Cardiac ventricle fibroblast (primary cell): ENCODE data around the gene SLC25A24. TPM values are rescaled to one million over a fixed set of nuclear protein-coding genes. Genes with fewer than 3 reads are reported as not detected.

Experiments
- total RNA-seq: library from RNA; depleted of rRNA; stranded (reverse); fragments of >200 nt; gene quantifications from 2 replicates; pipeline ENCODE4 v1.2.3, GENCODE V29; 2015

The SLC25A24 gene
- 18.7 and 23.1 TPM in 2 replicates for total RNA-seq

DNA sequence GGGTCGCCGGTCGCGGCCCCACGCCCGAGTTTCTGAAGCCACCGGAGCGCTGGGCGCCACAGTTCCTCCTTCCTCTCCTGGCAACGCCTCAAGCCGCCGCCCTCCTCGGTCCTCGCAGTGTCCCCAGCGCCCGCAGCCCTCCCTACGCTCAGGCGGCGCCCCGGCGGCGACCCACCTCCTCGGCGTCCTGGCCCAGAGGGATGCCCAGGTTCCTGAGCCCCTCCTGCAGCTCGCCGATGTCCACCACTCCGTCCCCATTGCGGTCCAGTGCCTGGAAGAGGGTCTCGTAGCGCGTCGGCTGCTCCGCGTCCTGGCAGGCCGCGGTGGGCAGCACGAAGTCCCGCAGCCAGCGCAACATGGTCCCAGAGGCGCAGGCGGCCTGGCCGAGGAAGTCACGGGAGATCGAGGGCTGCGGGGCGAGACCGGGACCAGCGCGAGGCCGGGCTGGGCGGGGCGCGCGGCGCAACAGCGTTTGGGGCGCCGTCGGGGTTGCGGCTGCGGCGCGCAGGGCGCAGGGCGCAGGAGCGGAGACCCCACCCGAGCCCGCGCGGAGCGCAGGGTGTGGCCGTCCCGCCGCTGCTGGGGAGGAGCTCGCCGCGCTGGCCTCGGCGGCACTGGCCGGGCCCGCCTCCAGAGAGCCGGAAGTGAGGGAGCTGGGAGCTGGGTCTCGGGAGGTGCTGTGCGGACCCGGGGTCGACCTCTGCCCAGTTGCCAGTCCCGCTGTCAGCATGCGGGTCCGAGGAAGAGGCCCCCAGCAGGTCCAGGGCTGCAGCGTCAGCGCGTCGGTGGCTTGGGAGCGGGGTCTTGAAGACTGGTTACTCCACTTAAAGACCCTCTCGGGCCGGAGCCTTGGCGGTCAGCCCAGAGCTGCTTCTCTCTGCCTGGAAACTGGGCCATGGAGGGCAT lies at the start of gene SLC25A24:
SLC25A24 (minus strand) TSS at position 563 of the 906 bp plus-strand sequence; CDS start at position 358, 205 bp downstream.

DNA sequence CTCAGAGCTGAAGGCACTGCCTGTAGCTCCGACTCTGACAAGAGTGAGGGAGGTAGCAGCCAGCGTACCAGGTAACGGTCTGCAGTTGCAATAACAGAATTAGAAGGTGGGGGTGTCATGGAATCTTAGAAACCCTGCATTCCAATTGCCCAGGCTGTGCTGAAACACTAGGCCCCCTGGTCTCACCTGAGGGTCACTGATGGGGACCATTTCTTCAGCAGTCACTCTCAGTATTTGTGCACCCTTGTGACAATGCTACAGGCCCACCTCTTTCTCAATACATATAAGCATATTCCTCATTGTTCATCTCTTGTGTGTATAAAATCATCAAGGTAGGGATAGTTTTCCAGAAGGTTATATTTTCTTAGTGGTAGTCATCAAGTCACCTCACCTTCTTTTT lies 43.8 kb upstream of the SLC25A24 start, which contains the start of gene NBPF4:
NBPF4 (minus strand) TSS at position 101 of the 400 bp plus-strand sequence. CDS start 315 bp downstream, outside the sequence.

Other genes starting within 250 kb of the SLC25A24 start
- gene VAV3, start 235.2 kb downstream of the SLC25A24 start, total RNA-seq: 1.4 and 3.7 TPM in 2 replicates
- not detected in 2 replicates for gene NBPF4, start 43.7 kb upstream of the SLC25A24 start, total RNA-seq
- gene NBPF6, start 250.0 kb upstream of the SLC25A24 start, total RNA-seq: not detected in 2 replicates